GM21717 (cell line): Measurements from ENCODE around the gene PNMA1.

Experiments used
- ATAC-seq: cut with Tn5 transposase; IDR thresholded peaks from one replicate; pipeline ENCODE4 v1.9.1; 2021; ENCODE audit warnings: mild to moderate bottlenecking, moderate library complexity; ENCODE audit not compliant: unreplicated experiment

The PNMA1 gene

DNA sequence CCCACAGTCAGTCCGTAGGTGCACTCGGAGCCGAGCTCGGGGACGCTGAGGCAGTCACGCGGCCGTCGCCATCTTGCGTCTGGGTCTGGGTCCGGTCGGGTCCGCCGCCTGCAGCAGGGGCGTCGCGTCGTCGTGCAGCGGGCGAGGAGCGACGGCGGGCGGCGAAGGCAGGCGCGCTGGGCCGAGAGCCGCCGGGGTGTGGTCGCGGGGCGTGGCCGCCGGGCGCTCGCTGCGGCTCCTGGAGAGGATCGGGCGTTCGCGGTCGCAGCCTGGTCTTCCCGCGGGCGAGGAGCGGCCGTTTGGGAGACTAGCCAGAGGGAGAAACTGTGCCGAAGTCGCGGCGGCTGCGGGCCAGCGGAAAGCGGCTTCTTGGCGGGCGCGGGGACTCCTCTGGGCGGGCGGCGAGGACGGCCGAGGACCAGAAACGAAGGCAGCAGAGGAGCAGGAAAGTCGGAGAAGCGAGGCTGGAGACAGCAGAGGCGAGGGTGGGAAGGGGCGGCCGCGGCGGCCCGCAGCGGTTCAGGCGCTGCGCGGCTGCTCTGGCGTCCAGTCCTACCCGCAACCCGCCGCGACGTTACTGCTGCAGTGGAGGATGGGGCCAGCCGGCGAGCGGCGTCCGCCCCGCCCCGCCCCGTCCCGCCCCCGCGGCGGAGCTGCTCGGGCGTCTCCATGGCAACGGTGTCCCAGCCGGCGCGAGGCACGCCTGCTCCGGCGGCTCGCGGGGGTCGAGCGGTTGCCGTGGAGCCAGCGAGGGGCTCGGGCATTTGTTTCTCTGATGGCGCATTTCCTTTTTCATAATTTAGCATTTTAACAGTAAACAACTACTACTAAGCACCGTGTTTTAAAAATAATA lies at the start of gene PNMA1:
Gene PNMA1, minus strand, starts transcription at position 582 of the 853 bp plus-strand sequence. CDS start 745 bp downstream, outside the sequence.
- peak; percentile 71 for ATAC-seq

DNA sequence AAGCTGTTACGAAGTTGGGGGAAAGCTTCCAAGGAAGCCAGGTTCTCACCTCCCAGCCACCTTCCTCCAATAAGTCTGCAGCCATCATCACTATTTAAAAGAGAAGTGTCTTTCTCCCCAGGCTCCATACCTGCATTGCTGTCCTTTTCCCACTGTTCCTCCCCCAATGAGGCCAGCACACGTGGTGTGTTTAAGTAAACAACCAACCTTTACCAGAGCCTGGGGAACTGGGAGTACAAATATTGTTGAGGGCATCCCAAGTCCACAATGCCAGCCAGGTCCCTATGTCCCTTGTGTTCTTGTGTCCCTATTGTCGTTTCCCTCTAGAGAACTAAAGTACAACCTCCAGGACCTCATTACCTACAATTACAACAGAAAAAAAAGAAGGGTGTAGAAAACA lies 49.2 kb upstream of the PNMA1 start:
- ATAC-seq: no peak

- ATAC-seq: peak; percentile 21
Observed at GRCh38 chr14:73762375-73762822, 48.2 kb upstream of the PNMA1 start.

- no peak for ATAC-seq
Observed at GRCh38 chr14:73761618-73762355, 47.6 kb upstream of the PNMA1 start.

GRCh38 chr14:73760598-73761586 lies 46.7 kb upstream of the PNMA1 start:
- ATAC-seq: peak; percentile 1

DNA sequence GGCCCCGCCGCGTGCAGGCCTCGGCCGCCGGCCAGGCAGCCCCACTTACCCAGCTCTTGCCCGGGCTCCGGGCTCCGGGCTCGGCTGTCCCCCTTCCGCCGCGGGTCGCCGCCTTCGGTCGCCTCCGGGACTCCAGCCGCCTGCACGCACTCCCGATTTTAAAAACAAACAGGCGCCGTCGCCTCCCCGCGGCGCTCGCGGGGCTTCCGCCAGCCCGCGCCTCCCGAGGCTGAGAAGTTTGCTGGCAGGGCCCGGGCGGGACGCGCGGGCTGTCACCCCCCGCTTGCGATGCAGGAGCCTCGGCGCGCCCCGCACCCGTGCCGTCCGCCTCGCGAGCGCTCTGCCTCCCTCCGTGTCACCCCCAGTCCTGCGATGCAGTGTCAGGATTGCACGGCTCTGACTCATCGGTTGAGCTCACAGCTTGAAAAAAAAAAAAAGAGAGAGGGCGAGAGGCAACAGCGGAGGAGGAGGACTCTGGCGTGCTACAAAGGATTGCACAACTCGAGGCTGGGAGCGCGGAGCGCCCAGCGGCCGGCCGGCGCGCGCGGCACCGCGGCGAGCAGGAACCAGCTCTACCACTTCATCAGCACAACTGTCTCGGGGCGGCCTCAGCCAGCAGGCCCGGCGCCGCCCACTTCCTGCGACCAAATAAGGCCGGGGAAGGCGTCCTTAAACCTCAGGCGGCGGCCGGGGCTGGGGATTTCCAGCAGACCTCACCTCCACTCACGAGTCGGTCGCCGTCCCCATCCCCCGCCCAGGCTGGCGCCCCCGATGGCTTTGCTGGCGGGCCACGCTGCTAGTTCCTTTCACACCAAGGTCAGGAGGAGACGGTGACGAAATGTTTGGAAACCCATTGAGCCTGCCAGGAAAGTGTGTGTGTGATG lies 45.8 kb upstream of the PNMA1 start:
- ATAC-seq: peak; percentile 40

DNA sequence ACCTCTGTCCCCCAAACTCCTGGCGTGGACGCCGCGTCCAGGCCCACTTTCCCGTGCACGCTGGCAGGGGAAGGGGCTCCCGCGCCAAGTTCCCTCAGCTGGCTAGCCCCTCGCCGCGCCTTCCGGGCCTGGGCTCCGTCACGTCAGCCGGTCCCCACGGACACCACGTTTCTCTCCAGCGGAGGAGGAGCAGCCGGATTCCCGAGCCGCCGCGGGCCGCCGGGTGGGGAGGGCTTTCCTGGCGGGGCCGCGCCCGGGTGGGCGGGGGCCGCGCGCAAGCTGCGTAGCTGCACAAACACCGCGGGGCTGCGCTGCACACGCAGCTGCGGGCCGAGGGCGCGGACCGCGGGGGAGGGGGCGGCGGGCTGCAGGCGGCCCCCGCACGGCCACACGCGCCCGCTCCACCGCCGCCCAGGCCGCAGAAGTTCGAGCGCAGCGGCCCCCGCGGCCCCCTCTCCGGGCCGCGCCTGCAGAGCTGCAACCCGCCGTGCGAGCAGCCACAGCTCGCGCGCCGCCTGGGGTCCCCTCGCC lies 45.1 kb upstream of the PNMA1 start:
- no peak for ATAC-seq

DNA sequence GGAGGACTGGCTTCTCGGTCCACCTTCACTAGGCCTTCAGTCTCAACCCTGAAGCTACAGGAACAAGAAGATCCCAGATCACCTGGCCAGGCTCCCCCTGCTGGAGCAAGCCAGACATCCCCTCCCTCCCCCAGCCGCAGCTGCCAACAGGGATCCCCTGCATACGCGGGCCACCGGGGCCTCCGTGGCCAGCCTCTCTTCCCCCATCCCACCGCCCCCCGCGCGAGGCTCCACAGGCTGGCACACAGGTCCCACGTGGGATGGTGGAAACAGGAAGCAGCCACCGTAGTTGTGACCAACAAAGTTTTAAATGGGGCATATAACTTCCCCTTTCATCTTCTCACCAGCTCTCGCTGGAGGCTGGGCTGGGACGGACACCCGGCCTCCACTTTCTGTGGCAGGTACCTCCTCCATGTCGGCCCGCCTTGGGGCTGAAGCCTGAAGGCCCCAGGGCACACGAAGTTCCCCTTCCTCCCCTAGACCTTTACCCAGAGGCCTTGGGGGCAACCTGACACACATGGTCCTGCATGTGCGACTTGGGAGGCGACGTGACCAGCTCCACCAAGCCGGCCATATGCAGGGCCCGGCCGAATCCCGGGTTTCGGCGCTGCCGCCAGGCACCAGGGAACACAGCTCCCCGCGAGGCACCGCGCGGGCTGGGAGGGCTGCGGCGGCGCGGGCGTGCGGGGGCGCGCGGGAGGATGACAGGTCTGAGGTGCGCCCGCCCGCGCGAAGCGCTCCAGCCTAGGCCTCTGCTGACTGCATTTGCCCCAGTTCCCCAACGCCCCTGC lies 44.4 kb upstream of the PNMA1 start:
- ATAC-seq: no peak

GRCh38 chr14:73757876-73758391 lies 43.8 kb upstream of the PNMA1 start:
- ATAC-seq: no peak

DNA sequence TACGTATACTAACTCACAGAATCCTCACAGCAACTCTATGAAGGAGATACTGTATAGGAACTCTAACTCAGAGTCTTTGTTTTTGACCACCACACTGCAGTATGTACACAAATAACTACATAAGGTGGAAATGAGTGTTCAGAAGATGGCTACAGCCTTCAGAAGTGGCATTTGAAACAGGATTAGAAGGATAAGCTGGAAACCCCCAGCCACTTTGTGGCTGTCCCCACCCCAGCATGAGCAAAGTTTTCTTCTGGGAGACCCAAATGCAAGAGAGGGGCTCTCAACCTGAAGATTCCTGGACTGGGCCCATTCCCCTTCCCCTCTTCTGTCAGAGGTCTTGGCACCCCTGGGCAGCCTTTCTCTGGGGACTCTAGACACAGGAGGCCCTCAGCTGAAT lies 43.2 kb upstream of the PNMA1 start:
- no peak for ATAC-seq

- ATAC-seq: no peak
Observed at GRCh38 chr14:73755434-73756014, 41.3 kb upstream of the PNMA1 start.

- ATAC-seq: no peak
Observed at GRCh38 chr14:73754911-73755360, 40.8 kb upstream of the PNMA1 start.

- ATAC-seq: peak; percentile 32
Observed at GRCh38 chr14:73753887-73754795, 40.0 kb upstream of the PNMA1 start.

DNA sequence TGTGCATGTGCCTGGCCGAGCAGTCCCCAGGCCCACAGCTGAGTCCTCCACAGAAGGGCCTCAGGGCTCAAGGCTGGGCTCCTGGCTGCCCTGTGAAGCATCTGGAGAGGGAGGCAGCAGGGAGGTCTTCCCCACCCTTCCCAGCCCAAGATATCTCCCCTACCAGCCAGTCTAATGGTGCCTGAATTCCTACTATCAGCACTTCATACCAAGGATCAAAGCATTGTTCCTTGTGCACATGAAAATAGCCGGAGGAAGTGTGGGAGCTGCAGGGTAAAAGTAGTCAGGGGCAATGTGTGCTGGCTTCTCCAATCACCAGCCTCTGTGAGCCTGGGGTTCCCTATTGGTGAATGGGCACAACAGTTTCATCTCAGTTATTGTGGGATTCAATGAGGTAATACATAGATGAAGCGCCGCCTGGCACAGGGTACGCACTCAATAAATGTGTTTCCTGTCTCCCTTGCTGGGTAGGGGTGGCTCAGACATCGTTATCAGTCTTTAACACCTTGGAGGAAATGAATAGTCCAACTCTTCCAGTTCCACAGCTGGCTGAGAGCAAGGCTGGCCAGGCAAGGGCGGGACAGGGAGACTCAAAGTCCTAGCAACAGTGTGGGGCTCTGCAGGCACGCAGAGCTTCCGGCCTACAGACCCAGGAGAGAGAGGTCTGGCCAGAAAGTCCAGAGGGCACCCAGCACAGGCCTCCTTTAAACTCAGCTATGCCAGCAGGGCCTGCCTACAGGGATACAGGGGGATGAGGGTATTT lies 39.1 kb upstream of the PNMA1 start:
- ATAC-seq: no peak

- no peak for ATAC-seq
Observed at GRCh38 chr14:73752297-73752992, 38.3 kb upstream of the PNMA1 start.
